HepG2 (cell line): ENCODE data around the gene ST3GAL4. TPM values are rescaled to one million over a fixed set of nuclear protein-coding genes. Genes with fewer than 3 reads are reported as not detected.
A peak's percentile ranks its signal among the peaks of the same experiment; 100 is the strongest.

ENCODE experiments used
- ATAC-seq: fragments of 200-7000 bp; cut with Tn5 transposase; 3 replicates; pipeline ENCODE4 v1.9.1; 2020; ENCODE audit warnings: mild to moderate bottlenecking, moderate library complexity
- BruUV-seq: library from RNA; stranded (reverse); fragments of 400-500 nt; replicated peaks from 2 replicates; lab custom pipeline; 2021; lab: Mats Ljungman, UMichigan
- CTCF ChIA-PET: fragments of 300-600 bp; formaldehyde crosslinking; extraction: SDS; loops from one replicate; lab custom pipeline; 2021; ENCODE audit warnings: low total read pairs, inconsistent platforms, low intra/inter-chr PET ratio; lab: Yijun Ruan, JAX
- POLR2A ChIA-PET: fragments of 350-600 bp; sonication (Branson Sonifier 250); formaldehyde crosslinking; loops from one replicate; lab custom pipeline; 2020; ENCODE audit warnings: antibody characterized with exemption, inconsistent platforms; lab: Yijun Ruan, JAX
- DNase-seq: peaks from one replicate; pipeline ENCODE4 v3.0.0-alpha.2; 2015; ENCODE audit warnings: low spot score
- FAIRE-seq: peaks from 3 replicates; lab custom pipeline; 2011; peaks lifted over from hg19 to GRCh38; lab: Jason Lieb, UNC
- H2AFZ ChIP-seq: one replicate; pipeline ENCODE4 v1.6.1; 2011; ENCODE audit warnings: low read length, inconsistent platforms
- H3K27ac ChIP-seq: fragments of 300-600 bp; 3 replicates; pipeline ENCODE4 v1.8.0; 2011; ENCODE audit warnings: mixed run types, mild to moderate bottlenecking, mixed read lengths, low read length, inconsistent platforms; ENCODE audit not compliant: insufficient read depth; ENCODE audit errors: extremely low read length
- H3K27me3 ChIP-seq, 2 experiments: fragments of 200-600 bp in 1 of 2; 2 replicates in 1 of 2; 3 replicates in 1 of 2; pipeline versions ENCODE4 v1.6.0 to v1.8.0; 2011; ENCODE audit warnings: low read length in 2 of 2, mild to moderate bottlenecking in 2 of 2, moderate library complexity in 2 of 2, inconsistent platforms in 1 of 2; ENCODE audit not compliant: insufficient read depth in 2 of 2, control insufficient read depth in 1 of 2
- H3K36me3 ChIP-seq, 2 experiments: fragments of 200-600 bp in 1 of 2; replicated peaks in 1 of 2; 2 replicates in 1 of 2; 3 replicates in 1 of 2; pipeline versions ENCODE4 v1.5.1 to v1.8.0; 2011; ENCODE audit warnings: low read length in 2 of 2, inconsistent platforms in 1 of 2; ENCODE audit not compliant: insufficient read depth in 2 of 2, control insufficient read depth in 1 of 2
- H3K4me1 ChIP-seq: 2 replicates; pipeline ENCODE4 v1.5.1; 2012; ENCODE audit warnings: low read length, inconsistent platforms; ENCODE audit not compliant: insufficient read depth
- H3K4me2 ChIP-seq: 2 replicates; pipeline ENCODE4 v1.6.0; 2011; ENCODE audit warnings: low read depth, low read length, inconsistent platforms
- H3K4me3 ChIP-seq, 3 experiments: fragments of 200-600 bp in 1 of 3; sonication (generic), shearing (Covaris generic) in 1 of 3; replicated peaks in 1 of 3; 2 replicates each; pipeline ENCODE4 v1.5.1; 2011 to 2016; ENCODE audit warnings: low read length in 3 of 3, inconsistent platforms in 2 of 3, low read depth in 2 of 3, mild to moderate bottlenecking in 2 of 3, control low read depth in 1 of 3, mixed read lengths in 1 of 3; ENCODE audit not compliant: insufficient read depth in 1 of 3
- H3K79me2 ChIP-seq: one replicate; pipeline ENCODE4 v1.6.1; 2011; ENCODE audit warnings: low read length, inconsistent platforms; ENCODE audit not compliant: insufficient read depth
- H3K9ac ChIP-seq: 2 replicates; pipeline ENCODE4 v1.6.0; 2011; ENCODE audit warnings: mild to moderate bottlenecking, low read depth, low read length, inconsistent platforms; ENCODE audit not compliant: insufficient read depth
- H3K9me3 ChIP-seq: 2 replicates; pipeline ENCODE4 v1.5.1; 2012; ENCODE audit warnings: mild to moderate bottlenecking, low read length
- H4K20me1 ChIP-seq: 2 replicates; pipeline ENCODE4 v1.6.0; 2011; ENCODE audit warnings: inconsistent platforms, mild to moderate bottlenecking, low read length, moderate library complexity; ENCODE audit not compliant: insufficient read depth
- EED ChIP-seq: sonication (generic); formaldehyde crosslinking; IDR thresholded peaks from 2 replicates; pipeline ENCODE4 v1.5.0; 2020; ENCODE audit warnings: mild to moderate bottlenecking, missing genetic modification reagents
- KLF6 ChIP-seq: IDR thresholded peaks from 2 replicates; pipeline ENCODE4 v1.8.0; 2016; ENCODE audit warnings: missing biosample characterization, missing genetic modification reagents
- MEF2D ChIP-seq: sonication (generic); formaldehyde crosslinking; IDR thresholded peaks from 2 replicates; pipeline ENCODE4 v1.5.1; 2020; ENCODE audit warnings: mild to moderate bottlenecking, missing genetic modification reagents
- NBN ChIP-seq: fragments of 450-650 bp; conservative IDR thresholded peaks from 2 replicates; pipeline ENCODE4 v1.6.1; 2017
- NFIB ChIP-seq: sonication (generic); formaldehyde crosslinking; IDR thresholded peaks from 2 replicates; pipeline ENCODE4 v1.9.0; 2021; ENCODE audit warnings: missing genetic modification reagents, mild to moderate bottlenecking, borderline replicate concordance
- PREB ChIP-seq: sonication (generic); formaldehyde crosslinking; IDR thresholded peaks from 2 replicates; pipeline ENCODE4 v1.4.0; 2020; ENCODE audit warnings: missing genetic modification reagents
- TAF1 ChIP-seq: sonication (generic); formaldehyde crosslinking; IDR thresholded peaks from 2 replicates; pipeline ENCODE4 v1.4.0; 2020; ENCODE audit warnings: missing genetic modification reagents
- ZBTB4 ChIP-seq: sonication (generic); formaldehyde crosslinking; IDR thresholded peaks from 2 replicates; pipeline ENCODE4 v1.4.0; 2020; ENCODE audit warnings: missing genetic modification reagents, mild to moderate bottlenecking, borderline replicate concordance
- ZMYM2 ChIP-seq: sonication (generic); formaldehyde crosslinking; IDR thresholded peaks from 2 replicates; pipeline ENCODE4 v1.8.0; 2022; ENCODE audit warnings: mild to moderate bottlenecking, missing genetic modification reagents
- ZNF598 ChIP-seq: sonication (generic); formaldehyde crosslinking; IDR thresholded peaks from 2 replicates; pipeline ENCODE4 v1.5.1; 2020; ENCODE audit warnings: mild to moderate bottlenecking, missing genetic modification reagents, borderline replicate concordance
- ZNF709 ChIP-seq: sonication (generic); formaldehyde crosslinking; IDR thresholded peaks from 2 replicates; pipeline ENCODE4 v1.5.0; 2020; ENCODE audit warnings: mild to moderate bottlenecking, missing genetic modification reagents
- WGBS: methylation state at CpG from one replicate; pipeline ENCODE4 v1.1.6; 2017; ENCODE audit warnings: low lambda C conversion rate; 5-methylcytosine and 5-hydroxymethylcytosine counted together
- in situ Hi-C: cut with HindIII; loops from 2 replicates; pipeline ENCODE4 v1.10.0; 2017; ENCODE audit warnings: low pct_unique_long_range_greater_than_20kb; ENCODE audit not compliant: extremely low pct_ligation_motif_present
- intact Hi-C: fragments of 100-400 bp; cut with micrococcal nuclease; formaldehyde crosslinking; loops from one replicate; pipeline ENCODE4 v1.10.0; 2022; ENCODE audit not compliant: unreplicated experiment
- polyA plus RNA-seq, 8 experiments: library from polyadenylated mRNA; depleted of rRNA in 3 of 8; stranded (reverse) in 7 of 8; unstranded in 1 of 8; fragments of >200 nt; fragmentation: Illumina TruSeq in 4 of 8; extraction: Trizol in 4 of 8; gene quantifications; 2 replicates each; pipeline versions ENCODE4 v1.2.1 to v1.2.3, GENCODE V29; 2011 to 2016; ENCODE audit warnings: low read depth in 4 of 8, missing spikeins in 1 of 8, mixed read lengths in 1 of 8; ENCODE audit not compliant: insufficient read depth in 1 of 8
- total RNA-seq, 5 experiments: library from RNA; depleted of rRNA; stranded (reverse); fragments of >200 nt; fragmentation: Illumina TruSeq; extraction: Trizol; gene quantifications; 2 replicates each; pipeline ENCODE4 v1.2.3, GENCODE V29; 2016; ENCODE audit warnings: low read depth in 1 of 5
- TF ChIP-seq, protein P1 (sequence below): sonication (generic); formaldehyde crosslinking; IDR thresholded peaks from 2 replicates; pipeline ENCODE4 v1.4.0; 2020; ENCODE audit warnings: mild to moderate bottlenecking, missing genetic modification reagents

Gene ST3GAL4
- total and polyA plus RNA-seq, 2 of the 13 experiments (the other 11 are each of a cell fraction or from before 2014, with no cell fraction given): 9.1 to 13.3 TPM

- TF ChIP-seq NFIB: no peak
- TF ChIP-seq, all 625 proteins: peak for 7
These were observed 2.3 kb upstream of the ST3GAL4 start (continued) for GRCh38 chr11:126352934-126353801.

- no peak for FAIRE-seq
- H3K4me3 ChIP-seq: peak overlapping the region; percentile 86 to 97 (median 86)
- ATAC-seq: peak; percentile 27
- no peaks in the 10 kb centered on the region for H3K36me3 ChIP-seq
- BruUV-seq: TSS peak; percentile 78
- ChIA-PET CTCF (no interaction called here), POLR2A (interaction anchor here (1.0 to 3.7 kb wide), 4 partner anchors 17 to 86 kb away, joined by 3 to 24 read pairs (median 6); partner anchors contain the start of genes DCPS, FOXRED1 and SRPRA)
- no peaks in the 10 kb centered on the region for H3K9me3 ChIP-seq
- 0% methylated on average over 8 of the region's 15 CpGs for WGBS
- peaks cover 42% of the 10 kb centered on the region for H3K4me1 ChIP-seq
- peak overlapping the region; percentile 87 for H3K9ac ChIP-seq
- H2AFZ ChIP-seq: peak overlapping the region; percentile 51
- H3K27me3 ChIP-seq: no peaks in the 10 kb centered on the region; a peak in 1 of 5 replicates
- no peak for DNase-seq
- H3K27ac ChIP-seq: peak overlapping the region; percentile 77
- peak overlapping the region; percentile 89 for H3K4me2 ChIP-seq
- in situ Hi-C loops (no loop called here), intact Hi-C loops (no loop called here)
- H4K20me1 ChIP-seq: no peaks in the 10 kb centered on the region
- peaks cover 20% of the 10 kb centered on the region for H3K79me2 ChIP-seq
- TF ChIP-seq ZMYM2 (CRISPR knock-in tag) (0 out of 2 replicates have a peak, but pooled peaks have one; percentile 20), ZBTB4 (CRISPR knock-in tag) (no peak), MEF2D (CRISPR knock-in tag) (no peak), TAF1 (CRISPR knock-in tag) (no peak), ZNF598 (CRISPR knock-in tag) (0 out of 2 replicates have a peak, but pooled peaks have one; percentile 35), NFIB (no peak), EED (CRISPR knock-in tag) (0 out of 2 replicates have a peak, but pooled peaks have one; percentile 20), PREB (no peak), NBN (no peak), ZNF709 (CRISPR knock-in tag) (peak; percentile 47; the same call in 1 of the 2 replicates), KLF6 (CRISPR knock-in tag) (0 out of 2 replicates have a peak, but pooled peaks have one; percentile 19)
- TF ChIP-seq, protein P1, sequence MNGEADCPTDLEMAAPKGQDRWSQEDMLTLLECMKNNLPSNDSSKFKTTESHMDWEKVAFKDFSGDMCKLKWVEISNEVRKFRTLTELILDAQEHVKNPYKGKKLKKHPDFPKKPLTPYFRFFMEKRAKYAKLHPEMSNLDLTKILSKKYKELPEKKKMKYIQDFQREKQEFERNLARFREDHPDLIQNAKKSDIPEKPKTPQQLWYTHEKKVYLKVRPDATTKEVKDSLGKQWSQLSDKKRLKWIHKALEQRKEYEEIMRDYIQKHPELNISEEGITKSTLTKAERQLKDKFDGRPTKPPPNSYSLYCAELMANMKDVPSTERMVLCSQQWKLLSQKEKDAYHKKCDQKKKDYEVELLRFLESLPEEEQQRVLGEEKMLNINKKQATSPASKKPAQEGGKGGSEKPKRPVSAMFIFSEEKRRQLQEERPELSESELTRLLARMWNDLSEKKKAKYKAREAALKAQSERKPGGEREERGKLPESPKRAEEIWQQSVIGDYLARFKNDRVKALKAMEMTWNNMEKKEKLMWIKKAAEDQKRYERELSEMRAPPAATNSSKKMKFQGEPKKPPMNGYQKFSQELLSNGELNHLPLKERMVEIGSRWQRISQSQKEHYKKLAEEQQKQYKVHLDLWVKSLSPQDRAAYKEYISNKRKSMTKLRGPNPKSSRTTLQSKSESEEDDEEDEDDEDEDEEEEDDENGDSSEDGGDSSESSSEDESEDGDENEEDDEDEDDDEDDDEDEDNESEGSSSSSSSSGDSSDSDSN (CRISPR knock-in tag): 0 out of 2 replicates have a peak, but pooled peaks have one; percentile 4
These were observed 709 bp upstream of the ST3GAL4 start for GRCh38 chr11:126354631-126355323.
